NCI-H526 (cell line): ENCODE measurements around the gene TBC1D10A.

ENCODE experiments used
- DNase-seq, 2 experiments: peaks; one replicate each; lab custom pipeline; 2025; lab: John Stamatoyannopoulos, UW

Gene TBC1D10A

DNA sequence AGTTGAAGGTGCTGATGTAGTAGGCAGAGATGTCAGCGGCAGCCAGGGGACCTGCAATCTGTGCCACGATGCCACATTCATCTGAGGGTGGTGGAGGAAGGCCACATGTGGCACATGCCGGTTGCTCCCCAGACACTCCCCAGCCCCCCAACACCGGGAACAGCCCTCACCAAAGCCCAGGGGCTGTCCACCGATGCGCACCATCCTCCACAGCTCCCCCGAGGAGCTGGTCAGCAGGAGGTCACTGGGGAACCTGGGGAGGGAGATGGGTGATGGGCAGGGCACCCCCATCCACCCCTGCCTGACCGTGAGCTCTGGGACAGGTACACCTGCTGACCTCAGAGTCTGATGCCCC lies 40.9 kb downstream of the TBC1D10A start:
- no peak for DNase-seq

- no peak for DNase-seq
These were observed 41.4 kb downstream of the TBC1D10A start for GRCh38 chr22:30285176-30285845.

DNA sequence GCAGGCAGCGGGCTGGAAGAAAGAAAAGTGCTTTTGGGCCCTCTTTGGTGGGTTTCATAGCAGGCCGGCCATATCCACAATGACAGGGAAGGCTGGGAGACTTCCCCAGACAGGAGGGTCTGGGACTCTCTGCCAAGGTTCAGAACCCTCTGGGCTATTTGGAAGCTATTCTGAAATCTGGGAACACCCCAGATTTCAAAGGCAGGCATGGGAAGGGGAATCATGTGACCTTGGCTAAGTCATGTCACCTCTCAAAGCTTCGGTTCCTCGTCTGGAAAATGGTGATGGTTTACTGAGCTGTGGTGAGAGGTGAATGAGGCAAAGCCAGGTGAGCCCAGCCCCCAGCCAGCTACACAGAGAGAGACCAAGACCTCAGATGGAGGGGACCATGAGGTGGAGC lies 42.1 kb downstream of the TBC1D10A start:
- DNase-seq: no peak

DNA sequence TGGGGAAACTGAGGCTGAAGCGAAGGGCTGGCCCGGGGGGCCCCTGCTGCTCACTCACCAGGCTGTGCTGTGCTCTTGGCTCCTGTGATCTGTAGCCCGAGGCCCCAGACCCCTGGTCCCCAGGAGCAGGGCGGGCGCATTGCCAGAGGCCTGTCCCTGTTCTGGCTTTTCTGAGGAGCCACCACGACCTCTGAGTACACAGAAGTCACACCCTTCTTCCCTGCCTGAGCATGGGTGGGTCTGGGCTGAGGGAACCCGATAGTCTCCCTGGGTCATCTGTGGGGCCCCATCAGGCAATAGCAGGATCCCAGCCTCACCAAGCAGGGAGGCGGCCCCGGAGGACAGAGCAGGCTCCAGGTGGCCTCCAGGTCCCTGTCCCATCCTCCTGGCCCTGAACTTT lies 42.6 kb downstream of the TBC1D10A start:
- no peak for DNase-seq

DNA sequence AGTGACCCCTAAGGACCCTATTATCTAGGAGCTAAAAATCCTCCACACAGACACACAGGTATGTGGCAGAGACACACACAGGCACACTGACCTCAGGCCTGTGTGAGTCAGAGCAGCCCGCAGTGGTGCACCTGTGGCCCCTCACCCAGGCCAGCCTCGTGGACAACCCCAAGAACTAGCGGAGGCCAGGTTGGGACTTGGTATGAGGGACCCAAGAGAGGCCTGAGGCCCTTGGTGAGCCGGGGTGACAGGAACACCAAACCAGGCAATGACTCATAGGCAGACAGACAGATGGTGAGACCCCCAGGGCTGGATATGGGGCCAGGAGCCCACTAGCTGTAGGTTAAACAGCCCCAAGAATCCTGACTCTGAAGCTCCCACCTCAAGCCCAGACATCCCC lies 43.4 kb downstream of the TBC1D10A start:
- DNase-seq: no peak

GRCh38 chr22:30282616-30283046 lies 44.1 kb downstream of the TBC1D10A start:
- DNase-seq: no peak

- DNase-seq: no peak
These were observed 46.2 kb downstream of the TBC1D10A start for GRCh38 chr22:30280505-30280904.

GRCh38 chr22:30279932-30280331 lies 46.8 kb downstream of the TBC1D10A start:
- DNase-seq: no peak

GRCh38 chr22:30279046-30279788 lies 47.5 kb downstream of the TBC1D10A start:
- DNase-seq: no peak

DNA sequence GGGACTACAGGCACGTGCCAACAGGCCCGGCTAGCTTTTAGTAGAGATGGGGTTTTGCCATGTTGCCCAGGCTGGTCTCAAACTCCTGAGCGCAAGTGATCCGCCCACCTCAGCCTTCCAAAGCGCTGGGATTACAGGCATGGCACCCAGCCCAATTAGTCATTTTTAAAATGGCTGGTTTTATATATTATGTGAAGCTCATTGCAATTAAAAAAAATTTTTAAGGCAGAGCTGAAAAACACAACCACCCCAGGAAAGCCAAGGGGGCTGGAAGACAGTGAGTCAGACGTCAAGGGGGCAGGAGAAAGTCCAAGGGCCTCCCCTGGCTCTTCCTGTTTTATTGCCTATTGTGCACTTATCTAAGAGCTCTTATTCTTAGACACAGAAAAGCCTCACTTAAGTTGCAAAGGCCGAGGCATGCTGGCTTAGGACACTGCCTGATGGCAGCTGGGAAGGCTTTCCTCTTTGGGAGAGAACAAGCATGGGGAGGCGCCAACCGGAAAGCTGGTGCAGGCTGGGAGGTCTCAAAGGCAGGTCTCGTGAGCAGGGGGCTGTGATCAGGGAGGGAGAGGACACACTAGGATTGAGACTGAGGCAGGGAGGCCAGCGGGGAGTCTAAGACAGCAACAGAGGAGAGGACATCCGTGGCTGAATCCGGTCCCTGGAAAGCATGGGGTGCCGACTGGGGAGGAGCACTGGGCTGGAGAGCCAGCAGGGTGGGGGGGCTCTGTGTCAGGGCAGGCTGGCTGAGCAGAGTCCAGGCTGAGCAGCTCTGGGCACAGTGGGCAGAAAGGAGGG lies 49.0 kb downstream of the TBC1D10A start:
- no peak for DNase-seq

GRCh38 chr22:30276039-30276438 lies 50.7 kb downstream of the TBC1D10A start:
- DNase-seq: no peak

- no peak for DNase-seq
These were observed 51.1 kb downstream of the TBC1D10A start for GRCh38 chr22:30275625-30276024.

DNA sequence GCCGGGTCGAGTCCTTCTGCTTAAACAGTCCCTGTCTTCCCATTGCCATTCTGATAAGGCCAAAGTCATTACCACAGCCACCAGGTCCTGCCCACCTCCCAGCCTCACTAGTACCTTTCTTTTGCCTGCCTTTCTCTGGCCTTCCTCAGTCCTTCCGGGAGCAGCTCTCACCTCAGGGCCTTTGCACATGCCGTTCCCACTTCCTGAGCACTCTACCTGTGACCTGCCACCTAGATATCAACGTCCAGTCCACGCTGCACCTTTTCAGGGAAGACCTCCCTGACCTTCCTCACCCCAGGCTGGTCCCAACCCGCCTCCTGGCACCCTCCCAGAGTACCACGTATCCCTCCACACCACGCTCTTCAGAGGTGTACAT lies 52.3 kb downstream of the TBC1D10A start:
- no peak for DNase-seq

DNA sequence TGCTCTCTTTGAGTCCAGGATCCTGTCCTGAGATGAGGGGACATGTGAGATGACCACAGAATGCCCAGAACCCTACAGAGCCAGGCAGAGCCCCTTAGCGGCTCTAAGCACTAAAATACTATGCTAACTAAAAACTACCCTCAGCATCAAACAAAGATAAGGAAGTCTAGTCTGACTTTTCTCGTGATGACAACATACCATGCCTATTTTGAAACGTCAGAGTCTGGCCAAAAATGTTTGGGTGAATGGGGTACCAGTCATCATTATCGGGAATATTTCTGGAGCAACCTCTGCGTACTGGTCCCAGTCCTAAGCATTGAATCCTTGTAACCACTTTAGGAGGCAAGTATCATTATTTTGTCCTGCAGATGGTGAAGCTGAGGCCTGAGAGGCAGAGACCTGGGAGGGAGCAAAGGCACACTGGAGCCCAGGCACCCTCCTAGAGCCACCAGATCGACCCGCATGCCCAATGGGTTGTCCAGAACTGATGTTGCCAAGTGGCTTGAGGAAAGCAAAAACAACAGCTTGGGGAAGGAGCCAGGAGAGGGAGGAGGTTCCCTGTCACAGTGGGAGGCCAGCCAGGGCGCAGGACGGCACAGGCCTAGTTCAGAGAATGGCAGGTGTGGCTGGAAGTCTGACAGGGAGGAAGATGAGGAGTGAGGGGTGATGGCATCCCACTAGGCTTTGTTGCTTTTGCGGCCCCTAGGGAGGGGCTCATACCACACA lies 52.9 kb downstream of the TBC1D10A start:
- DNase-seq: no peak

GRCh38 chr22:30272781-30273601 lies 53.8 kb downstream of the TBC1D10A start:
- DNase-seq: no peak

DNA sequence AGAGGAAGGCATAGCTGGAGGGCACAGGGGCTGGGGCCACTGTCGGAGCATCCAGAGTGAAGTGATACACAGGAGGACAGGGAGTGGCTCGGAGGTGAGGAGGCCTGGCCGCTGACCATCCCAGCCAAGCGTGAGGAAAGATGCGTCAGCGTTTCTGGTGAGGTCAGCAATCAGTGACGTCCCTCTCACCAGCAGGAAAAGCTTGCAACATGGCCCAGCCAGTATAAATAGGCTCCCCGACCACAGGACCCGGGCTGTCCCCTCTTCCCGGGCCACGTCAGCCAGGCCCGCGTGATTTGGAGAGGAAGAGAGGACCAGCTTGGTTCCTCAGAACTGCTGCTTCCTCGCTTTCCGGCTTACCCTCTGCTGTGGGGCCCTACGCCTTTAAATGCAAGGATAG lies 55.9 kb downstream of the TBC1D10A start:
- DNase-seq: no peak

GRCh38 chr22:30268331-30268730 lies 58.4 kb downstream of the TBC1D10A start:
- DNase-seq: no peak

GRCh38 chr22:30267382-30268302 lies 59.1 kb downstream of the TBC1D10A start:
- no peak for DNase-seq

- no peak for DNase-seq
These were observed 60.0 kb downstream of the TBC1D10A start, which contains the start of gene OSM for GRCh38 chr22:30266445-30267381. Gene OSM (minus strand): TSS chr22:30266851. CDS start chr22:30266799, 52 bp downstream.
